HG02678 (cell line): ENCODE measurements around the gene PDE6A.

Source experiments
- ATAC-seq: cut with Tn5 transposase; IDR thresholded peaks from one replicate; pipeline ENCODE4 v1.9.1; 2021; ENCODE audit warnings: mild to moderate bottlenecking, moderate library complexity; ENCODE audit not compliant: unreplicated experiment

The PDE6A gene

DNA sequence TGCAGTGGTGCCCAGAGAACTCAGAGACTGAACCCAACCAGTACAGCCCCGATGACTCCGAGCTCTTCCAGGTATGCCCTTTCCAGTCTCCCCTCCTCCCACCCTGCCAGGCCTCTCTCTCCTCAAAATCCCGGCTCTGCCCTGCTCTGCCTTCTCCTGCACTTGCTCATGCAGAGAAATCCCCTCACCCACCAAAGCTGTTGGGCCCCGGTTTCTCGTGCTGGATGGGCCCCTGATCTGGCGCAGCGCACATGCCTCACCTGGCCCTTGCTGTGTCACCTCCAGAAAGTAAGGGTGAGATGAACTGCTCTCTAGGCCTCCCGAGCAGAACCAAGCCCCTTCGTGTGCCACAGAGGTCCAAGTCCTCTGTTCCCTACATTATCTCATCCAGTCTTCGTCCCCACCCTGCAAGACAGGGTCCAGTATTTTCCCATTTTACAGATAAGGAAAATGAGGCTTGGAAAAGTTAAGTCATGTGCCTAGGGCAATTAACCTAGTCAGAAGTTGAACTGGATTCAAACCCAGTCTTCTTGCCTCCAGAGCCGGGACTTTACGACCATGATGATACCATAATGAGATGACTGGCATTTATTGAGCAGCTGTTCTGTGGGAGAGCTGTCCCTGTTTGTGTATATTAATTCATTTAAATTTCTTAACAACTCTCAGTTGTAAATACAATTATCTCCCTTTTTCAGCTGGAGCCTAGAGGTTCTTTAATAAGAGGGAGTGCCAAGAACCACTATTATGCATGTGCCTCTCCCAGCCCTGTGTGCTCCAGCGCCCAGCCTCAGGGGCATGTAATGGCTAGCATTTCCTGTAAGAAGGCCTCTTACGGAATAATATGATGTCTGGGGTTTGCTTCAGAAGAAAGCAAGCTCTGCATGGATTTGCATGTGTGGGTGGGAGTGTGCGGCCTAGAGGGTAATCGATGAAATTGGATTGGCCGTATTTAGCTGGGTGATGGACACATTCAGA lies 123.8 kb downstream of the PDE6A start:
- ATAC-seq, result no peak

- ATAC-seq, result no peak
These were observed 124.6 kb downstream of the PDE6A start for GRCh38 chr5:149820012-149820411.

GRCh38 chr5:149818116-149818515 lies 126.5 kb downstream of the PDE6A start:
- no peak for ATAC-seq

DNA sequence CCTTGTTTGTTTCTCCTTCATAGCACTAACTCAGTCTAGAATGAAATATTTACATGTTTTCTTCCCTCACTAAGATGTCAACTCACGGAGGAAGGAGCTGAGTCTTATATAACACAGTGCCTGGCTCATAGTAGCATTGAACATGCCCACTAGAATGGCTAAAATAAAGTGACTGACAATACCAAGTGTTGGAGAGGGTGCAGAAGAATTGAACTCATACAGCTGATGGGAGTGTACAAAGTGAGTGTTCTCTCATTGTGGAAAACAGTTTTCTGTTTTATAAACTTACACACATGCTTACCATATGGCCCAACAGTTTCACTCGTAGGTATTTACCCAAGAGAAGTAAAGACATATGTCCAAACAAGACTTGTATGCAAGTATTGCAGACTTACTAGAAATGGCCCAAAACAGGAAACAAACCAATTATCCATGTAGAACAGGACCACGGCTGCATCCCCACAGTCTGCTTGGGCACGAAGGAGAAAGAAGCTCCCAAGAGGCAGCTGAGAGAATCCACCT lies 127.0 kb downstream of the PDE6A start:
- ATAC-seq, result no peak

DNA sequence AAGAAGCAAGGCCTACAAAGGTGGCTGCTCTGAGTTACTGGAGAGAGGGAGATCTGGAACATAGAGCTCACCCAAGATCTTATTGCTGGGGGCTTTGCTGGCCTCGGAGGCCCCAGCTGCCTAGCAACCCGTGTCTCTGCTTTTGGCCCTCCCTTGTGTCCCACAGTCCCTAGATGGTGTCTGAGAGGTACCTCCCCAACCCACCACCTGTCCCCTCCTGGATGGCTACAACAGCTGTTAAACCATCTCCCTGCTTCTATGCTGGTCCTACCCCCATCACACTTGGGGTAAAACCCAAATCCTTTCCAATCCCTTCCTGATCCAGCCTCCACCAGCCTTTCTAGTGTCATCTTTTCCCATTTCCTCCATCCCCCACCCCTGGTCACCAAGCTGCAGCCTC lies 127.9 kb downstream of the PDE6A start:
- no peak for ATAC-seq

DNA sequence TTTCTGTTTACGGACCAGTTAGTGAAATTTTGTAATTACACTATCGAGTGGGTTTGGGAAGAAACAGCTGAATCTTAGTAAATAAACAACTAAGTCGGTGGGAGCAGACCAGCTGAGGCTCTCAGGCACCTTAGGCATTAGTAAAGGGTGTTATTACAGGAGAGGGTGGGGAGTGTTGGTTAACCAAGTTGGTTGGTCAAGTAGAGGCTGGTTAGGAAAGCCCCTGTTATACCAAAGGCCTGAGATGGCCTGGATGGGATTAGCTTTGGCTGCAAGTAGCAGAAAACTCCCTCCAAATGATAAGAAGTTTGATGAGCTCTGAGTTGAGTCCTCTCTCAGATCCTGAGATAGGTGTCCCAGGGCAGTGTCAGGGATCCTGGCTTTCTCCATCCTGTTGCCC lies 133.1 kb downstream of the PDE6A start:
- no peak for ATAC-seq

- no peak for ATAC-seq
These were observed 133.7 kb downstream of the PDE6A start for GRCh38 chr5:149810856-149811255.

DNA sequence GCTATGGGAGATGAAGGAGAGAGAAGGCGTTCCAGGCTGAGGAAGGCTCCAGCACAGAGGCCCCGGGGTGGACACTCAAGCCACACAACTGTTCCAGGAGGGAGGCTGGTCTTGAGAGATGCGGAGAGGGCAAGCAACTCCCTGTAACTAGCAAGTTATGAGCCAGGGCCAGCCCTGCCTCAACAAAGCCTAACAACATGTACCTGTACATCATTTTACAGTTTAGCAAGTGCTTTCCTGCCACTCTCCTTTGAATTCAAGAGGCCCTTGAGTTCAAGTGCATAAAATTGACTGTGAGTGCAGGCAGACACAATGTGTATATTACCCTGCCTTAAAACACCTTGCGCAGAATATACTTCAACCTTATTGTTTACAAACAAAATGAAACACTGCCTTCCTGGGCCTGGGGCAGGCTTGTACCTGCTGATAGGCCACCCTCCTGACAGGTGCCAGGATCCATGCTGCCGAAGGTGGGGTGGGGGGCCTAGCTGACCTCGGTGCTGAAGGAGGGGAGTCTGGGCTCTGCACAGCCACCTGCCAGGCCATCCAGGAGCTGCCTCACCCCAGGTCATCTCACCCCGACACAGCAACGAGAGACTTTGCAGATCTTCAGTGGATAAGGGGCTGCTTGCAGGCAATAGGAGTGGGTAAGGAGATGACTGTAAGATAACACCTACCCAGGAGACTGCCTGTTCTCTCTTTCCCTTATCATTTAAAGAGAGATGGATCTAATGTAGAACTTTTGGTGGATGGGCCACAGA lies 134.5 kb downstream of the PDE6A start:
- no peak for ATAC-seq

- no peak for ATAC-seq
These were observed 136.2 kb downstream of the PDE6A start for GRCh38 chr5:149808264-149808982.
